HepG2 (cell line): Measurements from ENCODE around the gene GRAMD1B. TPM values are rescaled to one million over a fixed set of nuclear protein-coding genes. Genes with fewer than 3 reads are reported as not detected.

Experiments used
- CEBPB ChIP-seq: IDR thresholded peaks from 2 replicates; pipeline ENCODE4 v1.6.1; 2011; ENCODE audit warnings: low read depth, low read length, improper control_type of control experiment, borderline replicate concordance
- HOXA9 ChIP-seq: sonication (generic); formaldehyde crosslinking; IDR thresholded peaks from 2 replicates; pipeline ENCODE4 v1.8.1; 2022; ENCODE audit warnings: missing genetic modification reagents, mild to moderate bottlenecking, moderate library complexity, borderline replicate concordance
- KLF6 ChIP-seq: IDR thresholded peaks from 2 replicates; pipeline ENCODE4 v1.8.0; 2016; ENCODE audit warnings: missing biosample characterization, missing genetic modification reagents
- SIX4 ChIP-seq: sonication (generic); formaldehyde crosslinking; IDR thresholded peaks from 2 replicates; pipeline ENCODE4 v1.4.0; 2020; ENCODE audit warnings: missing genetic modification reagents
- SNRNP70 ChIP-seq: fragments of 200-400 bp; formaldehyde crosslinking; IDR thresholded peaks from 2 replicates; pipeline ENCODE4 v1.6.1; 2017; ENCODE audit warnings: mild to moderate bottlenecking, low read depth, low read length, moderate library complexity
- SOX6 ChIP-seq, 2 experiments: fragments of 450-650 bp in 1 of 2; sonication (generic) in 1 of 2; formaldehyde crosslinking in 1 of 2; IDR thresholded peaks; 2 replicates each; pipeline versions ENCODE4 v1.4.0 to v1.6.1; 2017 to 2020; ENCODE audit warnings: antibody characterized with exemption in 1 of 2, mild to moderate bottlenecking in 1 of 2, missing genetic modification reagents in 1 of 2
- ZBTB10 ChIP-seq: sonication (generic); formaldehyde crosslinking; IDR thresholded peaks from 2 replicates; pipeline ENCODE4 v1.4.0; 2020; ENCODE audit warnings: missing genetic modification reagents, borderline replicate concordance
- ZNF646 ChIP-seq: sonication (generic); formaldehyde crosslinking; IDR thresholded peaks from 2 replicates; pipeline ENCODE4 v1.9.0; 2021; ENCODE audit warnings: mild to moderate bottlenecking, missing genetic modification reagents
- ZNF770 ChIP-seq: sonication (generic); formaldehyde crosslinking; IDR thresholded peaks from 2 replicates; pipeline ENCODE4 v1.5.0; 2020; ENCODE audit warnings: mild to moderate bottlenecking, missing genetic modification reagents
- ZSCAN25 ChIP-seq: sonication (generic); formaldehyde crosslinking; IDR thresholded peaks from 2 replicates; pipeline ENCODE4 v1.8.0; 2022; ENCODE audit warnings: mild to moderate bottlenecking, missing genetic modification reagents
- polyA plus RNA-seq, 8 experiments: library from polyadenylated mRNA; depleted of rRNA in 3 of 8; stranded (reverse) in 7 of 8; unstranded in 1 of 8; fragments of >200 nt; fragmentation: Illumina TruSeq in 4 of 8; extraction: Trizol in 4 of 8; gene quantifications; 2 replicates each; pipeline versions ENCODE4 v1.2.1 to v1.2.3, GENCODE V29; 2011 to 2016; ENCODE audit warnings: low read depth in 4 of 8, missing spikeins in 1 of 8, mixed read lengths in 1 of 8; ENCODE audit not compliant: insufficient read depth in 1 of 8
- total RNA-seq, 5 experiments: library from RNA; depleted of rRNA; stranded (reverse); fragments of >200 nt; fragmentation: Illumina TruSeq; extraction: Trizol; gene quantifications; 2 replicates each; pipeline ENCODE4 v1.2.3, GENCODE V29; 2016; ENCODE audit warnings: low read depth in 1 of 5

The GRAMD1B gene
- total and polyA plus RNA-seq, 2 of the 13 experiments (the other 11 are each of a cell fraction or from before 2014, with no cell fraction given), result 0.12 TPM; not detected in 1

GRCh38 chr11:123494195-123495050 lies 64.4 kb downstream of the GRAMD1B start (continued):
- TF ChIP-seq ZNF770 (CRISPR knock-in tag) (no peak), ZNF646 (CRISPR knock-in tag) (no peak), KLF6 (CRISPR knock-in tag) (no peak), SIX4 (CRISPR knock-in tag) (no peak), ZBTB10 (no peak), SNRNP70 (no peak), HOXA9 (CRISPR knock-in tag) (no peak), SOX6 (IDR thresholded peaks at IDR 0.05) (no peak), SOX6 (CRISPR knock-in tag; IDR thresholded peaks at IDR 0.05) (no peak), ZSCAN25 (CRISPR knock-in tag) (no peak), CEBPB (no peak)
